OCI-LY3 (cell line): ENCODE data around the gene MGAT3.
A peak's percentile ranks its signal among the peaks of the same experiment; 100 is the strongest.

Experiments
- H2AFZ ChIP-seq: fragments of 200-600, 300-600 bp; shearing (Covaris generic); 2 replicates; pipeline ENCODE4 v1.6.0; 2014; ENCODE audit warnings: antibody characterized with exemption, low read depth, low read length
- H3K27ac ChIP-seq: fragments of 200-600, 300-600 bp; sonication (generic); 2 replicates; pipeline ENCODE4 v1.5.1; 2014; ENCODE audit warnings: mild to moderate bottlenecking, low read length, moderate library complexity, mixed read lengths
- H3K27me3 ChIP-seq: fragments of 200-600, 300-600 bp; sonication (generic); 2 replicates; pipeline ENCODE4 v1.6.1; 2014; ENCODE audit warnings: low read depth, low read length, mixed read lengths
- H3K36me3 ChIP-seq: fragments of 200-600, 300-600 bp; sonication (generic); replicated peaks from 2 replicates; pipeline ENCODE3; 2014; ENCODE audit warnings: low read depth, low read length, mixed read lengths
- H3K4me1 ChIP-seq: fragments of 300-600, 200-600 bp; sonication (generic); 2 replicates; pipeline ENCODE4 v1.6.1; 2014; ENCODE audit warnings: low read length, mixed read lengths
- H3K4me2 ChIP-seq: fragments of 200-600, 300-600 bp; sonication (generic); 2 replicates; pipeline ENCODE4 v1.6.1; 2014; ENCODE audit warnings: low read length, mixed read lengths
- H3K4me3 ChIP-seq: fragments of 300-600, 200-600 bp; sonication (generic); 2 replicates; pipeline ENCODE4 v1.5.1; 2014; ENCODE audit warnings: antibody characterized with exemption, mild to moderate bottlenecking, low read length, moderate library complexity
- H3K79me2 ChIP-seq: fragments of 300-600, 200-600 bp; shearing (Covaris generic); 2 replicates; pipeline ENCODE4 v1.6.1; 2014; ENCODE audit warnings: mild to moderate bottlenecking, low read length, mixed read lengths
- H3K9ac ChIP-seq: fragments of 300-600, 200-600 bp; shearing (Covaris generic); 2 replicates; pipeline ENCODE4 v1.6.0; 2014; ENCODE audit warnings: mild to moderate bottlenecking, low read length, moderate library complexity
- H3K9me3 ChIP-seq: fragments of 200-600, 300-600 bp; shearing (Covaris generic); 2 replicates; pipeline ENCODE4 v1.6.1; 2014; ENCODE audit warnings: low read length, mixed read lengths; ENCODE audit not compliant: insufficient read depth
- H4K20me1 ChIP-seq: fragments of 200-600, 300-600 bp; sonication (generic); 2 replicates; pipeline ENCODE4 v1.6.1; 2016; ENCODE audit warnings: low read length, mixed read lengths; ENCODE audit not compliant: insufficient read depth
- CTCF ChIP-seq: fragments of 200-600, 300-600 bp; sonication (generic); IDR thresholded peaks from 2 replicates; pipeline ENCODE4 v1.5.1; 2014; ENCODE audit warnings: antibody characterized with exemption, low read length, low read depth
- EZH2phosphoT487 ChIP-seq: fragments of 200-600 bp; shearing (Covaris generic); IDR thresholded peaks from 2 replicates; pipeline ENCODE4 v1.6.1; 2018; ENCODE audit warnings: antibody characterized with exemption, mixed run types, low read depth

MGAT3 gene

GRCh38 chr22:39470451-39471291 is 13.9 kb downstream of the MGAT3 start:
- no peaks in the 10 kb centered on the region for H3K9me3 ChIP-seq
- peak overlapping the region; percentile 94 for H3K4me2 ChIP-seq
- peaks cover 100% of the 10 kb centered on the region for H3K79me2 ChIP-seq
- H3K36me3 ChIP-seq, result peaks cover 12% of the 10 kb centered on the region
- H3K9ac ChIP-seq, result peak overlapping the region; percentile 89
- H3K27me3 ChIP-seq, result no peaks in the 10 kb centered on the region
- H4K20me1 ChIP-seq, result peaks cover 59% of the 10 kb centered on the region
- TF ChIP-seq CTCF, result no peak
- H2AFZ ChIP-seq, result no peak overlapping the region
- peak overlapping the region; percentile 72 for H3K4me3 ChIP-seq
- H3K4me1 ChIP-seq, result peaks cover 79% of the 10 kb centered on the region
- peak overlapping the region; percentile 95 for H3K27ac ChIP-seq

- H3K4me2 ChIP-seq, result peak overlapping the region; percentile 94
- no peak overlapping the region for H2AFZ ChIP-seq
- H3K4me1 ChIP-seq, result peaks cover 70% of the 10 kb centered on the region
- no peaks in the 10 kb centered on the region for H3K9me3 ChIP-seq
- H3K4me3 ChIP-seq, result peak overlapping the region; percentile 72
- H3K36me3 ChIP-seq, result peaks cover 14% of the 10 kb centered on the region
- no peaks in the 10 kb centered on the region for H3K27me3 ChIP-seq
- H3K9ac ChIP-seq, result peak overlapping the region; percentile 89
- H3K27ac ChIP-seq, result peak overlapping the region; percentile 95
- TF ChIP-seq EZH2phosphoT487 (no peak), CTCF (no peak; the same call in 1 of the 2 replicates)
- H3K79me2 ChIP-seq, result peaks cover 100% of the 10 kb centered on the region
- peaks cover 66% of the 10 kb centered on the region for H4K20me1 ChIP-seq
These were observed 14.7 kb downstream of the MGAT3 start for GRCh38 chr22:39471381-39472141.

- peaks cover 57% of the 10 kb centered on the region for H3K4me1 ChIP-seq
- no peaks in the 10 kb centered on the region for H3K27me3 ChIP-seq
- H3K27ac ChIP-seq, result peak overlapping the region; percentile 95
- peak overlapping the region; percentile 72 for H3K4me3 ChIP-seq
- no peak overlapping the region for H2AFZ ChIP-seq
- peak overlapping the region; percentile 89 for H3K9ac ChIP-seq
- no peaks in the 10 kb centered on the region for H3K9me3 ChIP-seq
- TF ChIP-seq EZH2phosphoT487, result no peak
- H3K4me2 ChIP-seq, result peak overlapping the region; percentile 94
- peaks cover 100% of the 10 kb centered on the region for H3K79me2 ChIP-seq
- H3K36me3 ChIP-seq, result peaks cover 27% of the 10 kb centered on the region
- peaks cover 70% of the 10 kb centered on the region for H4K20me1 ChIP-seq
These were observed 16.1 kb downstream of the MGAT3 start for GRCh38 chr22:39472570-39473556.

GRCh38 chr22:39473851-39474250 is 17.0 kb downstream of the MGAT3 start:
- Histone ChIP-seq H3K4me3 (no peak overlapping the region), H3K4me2 (no peak overlapping the region), H3K9ac (no peak overlapping the region), H3K36me3 (peaks cover 37% of the 10 kb centered on the region), H4K20me1 (peaks cover 71% of the 10 kb centered on the region), H3K79me2 (peaks cover 100% of the 10 kb centered on the region), H3K27me3 (no peaks in the 10 kb centered on the region), H3K4me1 (peaks cover 47% of the 10 kb centered on the region), H2AFZ (no peak overlapping the region), H3K9me3 (no peaks in the 10 kb centered on the region), H3K27ac (no peak overlapping the region; the same call in 1 of the 2 replicates)
- TF ChIP-seq CTCF, result no peak
- no peak for TF ChIP-seq EZH2phosphoT487
